ENCODE data around the gene EWSR1.
A peak's percentile ranks its signal among the peaks of the same experiment; 100 is the strongest.
"Not testable (repeated sequence)": the region's sequence is repeated elsewhere in the genome, so short reads cannot be mapped to it uniquely, and the experiment has no call there.

Gene EWSR1, protein sequence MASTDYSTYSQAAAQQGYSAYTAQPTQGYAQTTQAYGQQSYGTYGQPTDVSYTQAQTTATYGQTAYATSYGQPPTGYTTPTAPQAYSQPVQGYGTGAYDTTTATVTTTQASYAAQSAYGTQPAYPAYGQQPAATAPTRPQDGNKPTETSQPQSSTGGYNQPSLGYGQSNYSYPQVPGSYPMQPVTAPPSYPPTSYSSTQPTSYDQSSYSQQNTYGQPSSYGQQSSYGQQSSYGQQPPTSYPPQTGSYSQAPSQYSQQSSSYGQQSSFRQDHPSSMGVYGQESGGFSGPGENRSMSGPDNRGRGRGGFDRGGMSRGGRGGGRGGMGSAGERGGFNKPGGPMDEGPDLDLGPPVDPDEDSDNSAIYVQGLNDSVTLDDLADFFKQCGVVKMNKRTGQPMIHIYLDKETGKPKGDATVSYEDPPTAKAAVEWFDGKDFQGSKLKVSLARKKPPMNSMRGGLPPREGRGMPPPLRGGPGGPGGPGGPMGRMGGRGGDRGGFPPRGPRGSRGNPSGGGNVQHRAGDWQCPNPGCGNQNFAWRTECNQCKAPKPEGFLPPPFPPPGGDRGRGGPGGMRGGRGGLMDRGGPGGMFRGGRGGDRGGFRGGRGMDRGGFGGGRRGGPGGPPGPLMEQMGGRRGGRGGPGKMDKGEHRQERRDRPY

DNA sequence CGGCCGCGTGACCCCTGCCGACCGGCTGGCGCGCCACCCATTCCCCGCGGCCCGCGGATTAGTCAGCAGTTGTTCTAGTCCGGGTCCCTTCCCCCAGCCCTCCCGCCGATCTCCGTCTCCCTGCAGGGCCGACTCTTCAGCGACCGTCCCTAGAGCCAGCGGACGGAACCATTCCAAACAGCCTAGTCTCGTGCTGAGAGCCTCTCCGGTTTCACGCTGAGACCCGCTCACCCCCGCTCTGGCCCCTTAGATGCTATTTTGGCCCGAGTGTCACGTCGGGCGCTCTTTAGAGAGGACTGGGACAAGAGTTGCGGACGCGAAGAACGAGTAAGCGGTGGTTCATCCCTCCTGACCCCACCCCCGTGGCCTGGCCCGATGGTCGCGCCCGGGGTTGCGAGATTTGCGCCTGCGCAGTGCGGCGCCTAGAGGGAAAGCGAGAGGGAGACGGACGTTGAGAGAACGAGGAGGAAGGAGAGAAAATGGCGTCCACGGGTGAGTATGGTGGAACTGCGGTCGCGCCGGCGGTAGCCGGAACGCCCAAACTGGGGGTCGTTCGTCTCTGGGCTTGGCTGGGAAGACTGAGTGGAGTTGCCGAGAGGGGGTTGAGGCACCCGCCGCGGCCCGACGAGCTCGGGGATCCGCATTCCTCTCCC, at the start of gene EWSR1, which contains the start of gene RHBDD3:
EWSR1 (plus strand) TSS at position 411 of the 653 bp plus-strand sequence; CDS start at position 480, 69 bp downstream.
RHBDD3 (minus strand) TSS at position 124 of the 653 bp plus-strand sequence. CDS start 2,355 bp downstream, outside the sequence.
- peak; percentile 94 to 95 for DNase-seq (ENCODE audit: low read depth in 1 of 2, low spot score in 1 of 2)

DNA sequence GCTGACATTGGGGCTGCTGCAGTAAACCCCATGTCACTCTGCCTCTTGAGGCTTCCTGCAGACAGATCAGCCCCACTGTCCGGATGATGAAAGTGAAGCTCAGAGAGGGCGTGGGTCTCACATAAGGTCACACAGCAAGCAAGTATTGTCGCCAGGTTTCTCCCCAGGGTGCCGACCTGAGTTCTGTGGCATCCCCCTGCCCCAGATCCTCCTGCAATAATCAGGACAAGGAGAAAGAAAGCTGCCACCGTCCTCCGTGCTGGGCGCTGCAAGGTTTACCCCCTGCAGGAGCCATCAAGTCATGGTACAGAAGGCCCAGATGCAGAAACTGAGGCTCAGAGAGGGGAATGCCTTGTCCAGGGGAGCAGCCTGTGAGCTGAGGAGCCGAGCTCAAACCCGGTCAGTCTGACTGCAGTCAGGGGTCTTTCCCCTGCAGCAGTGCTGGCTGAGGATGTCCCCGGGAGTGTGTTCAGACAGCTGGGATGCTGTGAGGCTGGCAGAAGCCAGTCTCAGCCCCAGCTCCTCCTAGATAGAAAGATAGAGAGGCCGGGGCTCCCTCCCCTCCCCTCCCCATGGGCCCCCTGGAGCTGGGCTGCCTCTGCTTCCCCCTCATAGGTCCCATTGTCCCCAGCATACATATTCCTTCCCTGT, 49.2 kb upstream of the EWSR1 start:
- DNase-seq (ENCODE audit: low read depth in 1 of 2, low spot score in 1 of 2) = no peak

DNA sequence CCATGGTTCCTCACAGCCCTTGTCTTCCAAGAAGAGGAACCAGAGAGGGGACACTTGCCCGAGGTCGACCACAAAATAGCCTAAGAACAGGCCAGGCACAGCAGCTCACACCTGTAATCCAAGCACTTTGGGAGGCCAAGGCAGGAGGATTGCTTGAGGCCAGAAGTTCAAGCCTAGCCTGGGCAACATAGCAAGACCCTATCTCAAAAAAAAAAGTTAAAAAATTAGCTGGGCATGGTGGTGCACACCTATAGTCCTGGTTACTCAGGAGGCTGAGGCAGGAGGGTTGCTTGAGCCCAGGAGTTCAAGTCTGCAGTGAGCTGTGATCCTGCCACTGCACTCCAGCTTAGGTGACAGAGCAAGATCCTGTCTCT, 48.7 kb upstream of the EWSR1 start:
- not testable (repeated sequence) for DNase-seq (ENCODE audit: low read depth in 1 of 2, low spot score in 1 of 2)

DNA sequence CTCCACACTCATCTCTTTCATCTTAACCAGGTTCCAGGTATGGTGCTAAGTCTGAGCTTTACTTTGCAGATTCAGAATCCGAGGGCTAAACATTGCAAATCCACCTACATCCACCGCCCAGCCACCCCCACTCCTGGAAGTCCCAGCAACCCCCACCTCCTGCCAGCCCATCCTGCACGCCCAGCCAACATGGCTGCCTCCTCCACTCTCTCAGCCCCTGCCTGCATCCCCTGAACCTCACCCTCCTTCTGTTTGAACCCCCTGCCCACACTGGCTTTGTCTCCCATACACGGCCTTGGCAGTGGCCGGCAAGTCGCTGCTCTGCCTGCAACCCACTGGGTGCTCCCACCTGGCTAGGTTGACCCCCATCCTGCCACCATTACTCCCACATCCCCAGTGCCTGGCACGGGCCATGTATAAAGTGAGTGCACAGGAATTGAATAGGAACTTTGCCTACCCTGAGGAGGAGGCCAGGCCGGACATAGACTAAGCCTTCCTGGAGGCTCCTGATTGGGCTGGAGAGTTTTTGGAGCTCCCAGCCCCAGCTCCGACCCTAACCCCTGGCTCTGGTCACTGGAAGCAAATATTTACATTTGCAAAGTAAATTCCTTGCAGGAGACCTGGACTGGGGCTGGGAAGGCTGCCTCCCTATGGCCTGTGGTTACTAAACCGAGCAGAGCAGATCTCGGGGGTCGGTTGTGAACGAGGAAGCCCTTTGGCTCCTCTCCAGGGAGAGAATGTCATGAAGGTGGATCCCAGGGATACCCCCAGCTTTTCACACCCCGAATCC, 48.0 kb upstream of the EWSR1 start:
- DNase-seq (ENCODE audit: low read depth in 1 of 2, low spot score in 1 of 2) = no peak

DNA sequence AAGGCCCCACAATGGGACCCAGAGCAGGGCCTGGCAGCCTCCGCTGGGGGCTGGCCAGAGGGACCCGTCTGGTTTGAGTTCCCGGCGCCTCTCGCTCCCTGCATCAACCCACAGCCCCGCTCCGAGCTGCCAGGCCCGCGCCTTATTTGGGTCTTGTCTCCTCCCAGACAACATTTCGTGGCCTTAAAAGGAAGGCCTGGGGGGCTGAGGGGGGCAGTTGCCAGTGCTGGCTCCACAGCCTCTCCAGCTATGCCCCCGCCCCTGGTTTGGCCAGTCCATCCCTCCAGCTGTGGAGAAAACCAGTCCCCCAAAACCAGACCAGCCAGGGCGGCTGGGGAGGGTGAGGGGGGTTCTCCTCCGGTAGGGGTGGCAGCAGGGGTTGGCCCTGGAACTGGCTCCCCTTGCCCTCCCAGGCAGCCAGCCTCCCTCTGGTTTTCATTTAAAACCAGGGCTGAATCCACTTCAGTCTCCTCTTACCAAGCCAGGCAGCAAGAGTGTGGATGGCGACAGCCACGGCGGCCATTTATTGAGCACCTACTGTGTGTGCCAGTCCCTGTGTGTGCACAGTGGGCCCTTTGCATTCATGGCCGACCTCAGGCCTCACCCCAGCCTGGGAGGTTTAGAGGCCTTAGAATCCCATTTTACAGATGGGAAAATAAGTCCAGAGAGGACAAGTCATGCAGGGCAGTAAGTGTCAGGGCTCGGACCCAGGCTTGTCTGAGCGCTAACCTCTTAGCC, 43.8 kb upstream of the EWSR1 start:
- DNase-seq (ENCODE audit: low read depth in 1 of 2, low spot score in 1 of 2) = no peak

DNA sequence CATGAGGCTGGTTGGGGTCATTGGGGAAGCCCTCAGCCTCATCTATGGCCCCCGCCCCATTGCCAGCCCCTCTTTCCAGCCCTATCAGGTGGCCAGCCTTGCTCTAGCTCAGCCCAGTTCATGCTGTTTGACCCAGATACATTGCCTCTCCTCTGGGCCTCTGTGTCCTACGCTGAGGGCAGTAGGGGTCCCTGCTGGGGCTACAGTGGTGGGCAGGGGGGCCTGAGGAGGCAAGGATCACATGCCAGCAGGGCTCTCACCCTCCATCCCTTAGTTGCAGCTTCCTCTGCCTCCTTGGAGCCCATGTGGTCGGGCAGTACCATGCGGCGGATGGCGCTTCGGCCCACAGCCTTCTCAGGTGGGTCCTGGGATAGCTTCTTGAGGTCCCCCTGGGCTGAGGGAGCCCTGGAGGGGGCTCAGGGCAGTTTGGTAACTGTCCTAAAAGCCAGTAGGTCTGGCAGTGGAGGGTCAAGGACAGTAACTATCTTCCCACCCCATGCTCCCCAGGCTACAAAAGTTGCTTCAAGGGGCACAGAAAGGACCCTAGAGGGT, 43.1 kb upstream of the EWSR1 start:
- DNase-seq (ENCODE audit: low read depth in 1 of 2, low spot score in 1 of 2) = no peak

DNA sequence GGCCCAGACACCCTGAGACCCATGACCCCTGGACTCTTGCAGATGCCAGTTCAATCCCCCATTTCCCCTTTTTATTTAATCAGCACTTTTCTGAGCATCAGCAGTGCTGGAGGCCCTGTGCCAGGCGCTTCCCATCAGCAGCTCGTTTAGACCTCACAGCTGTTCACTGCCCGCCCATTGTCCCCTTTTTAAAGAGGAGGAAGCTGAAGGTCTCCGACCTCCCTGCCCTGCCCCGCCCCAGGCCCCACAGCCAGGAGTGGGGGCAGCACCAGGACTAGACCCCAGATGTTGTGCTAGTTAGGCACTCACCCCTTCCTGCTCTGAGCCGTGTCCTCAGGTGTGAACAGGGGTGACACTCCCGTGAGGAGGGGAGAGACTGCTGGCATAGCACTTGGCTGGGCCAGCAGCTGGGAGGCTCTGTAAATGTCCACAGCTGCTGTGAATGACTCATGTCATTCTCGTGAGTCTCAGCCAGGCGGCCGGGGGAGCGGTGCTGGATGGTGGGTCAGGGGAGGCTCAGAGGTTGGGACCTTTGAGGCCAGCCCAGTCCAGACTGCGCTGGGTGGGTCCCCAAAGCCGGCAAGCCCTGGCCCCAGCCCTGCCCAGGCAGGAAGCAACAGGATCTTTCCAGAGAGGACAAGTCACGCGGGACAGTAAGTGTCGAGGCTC, 42.5 kb upstream of the EWSR1 start:
- no peak for DNase-seq (ENCODE audit: low read depth in 1 of 2, low spot score in 1 of 2)

DNA sequence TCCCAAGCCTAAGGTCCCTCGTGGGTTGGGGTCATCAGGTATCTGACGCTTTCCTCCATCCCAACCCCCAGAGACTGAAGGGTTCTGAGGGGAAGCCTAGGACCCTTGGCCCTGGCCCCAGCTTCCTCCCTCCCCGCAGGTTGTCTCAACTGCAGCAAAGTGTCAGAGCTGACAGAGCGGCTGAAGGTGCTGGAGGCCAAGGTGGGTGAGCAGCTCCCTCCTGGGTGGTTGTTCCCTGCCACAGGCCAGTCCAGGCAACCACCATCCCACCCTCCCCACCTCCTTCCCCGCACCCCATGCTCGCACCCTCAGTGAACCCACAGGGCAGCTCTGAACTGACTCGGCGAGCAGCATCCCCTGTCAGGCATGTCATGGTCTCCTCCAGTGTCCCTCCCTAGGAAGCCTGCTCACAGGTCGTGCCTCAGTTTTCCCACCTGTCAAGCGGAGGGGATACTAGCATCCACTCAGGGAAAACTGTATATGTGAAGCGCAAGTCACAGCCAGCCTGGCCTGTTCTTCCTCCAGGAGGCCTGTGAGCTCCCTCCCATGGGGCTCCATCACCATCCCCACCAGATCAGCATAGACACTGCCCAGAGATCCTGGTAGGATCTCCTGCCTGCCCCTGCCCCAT, 41.6 kb upstream of the EWSR1 start:
- DNase-seq (ENCODE audit: low read depth in 1 of 2, low spot score in 1 of 2) = no peak

DNA sequence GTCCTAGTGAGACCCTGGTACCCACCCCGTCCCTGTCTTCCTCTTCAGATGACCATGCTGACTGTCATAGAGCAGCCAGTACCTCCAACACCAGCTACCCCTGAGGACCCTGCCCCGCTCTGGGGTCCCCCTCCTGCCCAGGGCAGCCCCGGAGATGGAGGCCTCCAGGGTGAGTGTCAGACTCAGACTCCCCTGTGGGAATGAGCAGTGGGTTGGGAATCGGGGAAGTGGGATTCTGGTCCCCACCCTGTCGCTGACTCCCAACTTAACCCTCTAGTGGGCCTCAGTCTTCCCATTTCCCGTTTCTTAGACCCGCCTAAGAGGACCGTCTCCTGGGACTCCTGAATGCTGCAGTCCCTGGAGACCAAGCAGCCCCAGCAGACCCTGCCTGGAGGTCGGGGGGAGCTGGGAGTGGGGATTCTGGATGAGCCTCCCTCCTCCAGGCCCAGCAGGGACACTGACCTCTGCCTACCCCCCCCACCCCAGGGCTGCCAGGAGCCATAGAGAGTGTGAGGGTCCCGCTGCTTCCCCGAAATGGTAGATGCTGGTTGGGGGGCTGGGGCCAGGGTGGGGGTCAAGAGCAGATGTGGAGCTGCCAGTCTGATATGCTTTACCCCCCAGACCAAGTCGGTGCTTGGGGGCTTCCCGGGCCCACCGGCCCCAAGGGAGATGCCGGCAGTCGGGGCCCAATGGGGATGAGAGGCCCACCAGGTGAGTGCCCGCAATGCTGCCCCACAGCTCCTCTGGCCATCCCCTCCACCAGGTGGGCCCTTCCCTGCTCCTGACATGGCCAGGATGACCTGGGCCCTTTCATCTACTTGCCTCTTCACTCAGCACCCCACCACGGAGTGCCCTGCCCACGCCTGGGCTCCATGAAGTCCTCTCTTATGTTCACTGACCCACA, 36.8 kb upstream of the EWSR1 start:
- no peak for DNase-seq (ENCODE audit: low read depth in 1 of 2, low spot score in 1 of 2)

DNA sequence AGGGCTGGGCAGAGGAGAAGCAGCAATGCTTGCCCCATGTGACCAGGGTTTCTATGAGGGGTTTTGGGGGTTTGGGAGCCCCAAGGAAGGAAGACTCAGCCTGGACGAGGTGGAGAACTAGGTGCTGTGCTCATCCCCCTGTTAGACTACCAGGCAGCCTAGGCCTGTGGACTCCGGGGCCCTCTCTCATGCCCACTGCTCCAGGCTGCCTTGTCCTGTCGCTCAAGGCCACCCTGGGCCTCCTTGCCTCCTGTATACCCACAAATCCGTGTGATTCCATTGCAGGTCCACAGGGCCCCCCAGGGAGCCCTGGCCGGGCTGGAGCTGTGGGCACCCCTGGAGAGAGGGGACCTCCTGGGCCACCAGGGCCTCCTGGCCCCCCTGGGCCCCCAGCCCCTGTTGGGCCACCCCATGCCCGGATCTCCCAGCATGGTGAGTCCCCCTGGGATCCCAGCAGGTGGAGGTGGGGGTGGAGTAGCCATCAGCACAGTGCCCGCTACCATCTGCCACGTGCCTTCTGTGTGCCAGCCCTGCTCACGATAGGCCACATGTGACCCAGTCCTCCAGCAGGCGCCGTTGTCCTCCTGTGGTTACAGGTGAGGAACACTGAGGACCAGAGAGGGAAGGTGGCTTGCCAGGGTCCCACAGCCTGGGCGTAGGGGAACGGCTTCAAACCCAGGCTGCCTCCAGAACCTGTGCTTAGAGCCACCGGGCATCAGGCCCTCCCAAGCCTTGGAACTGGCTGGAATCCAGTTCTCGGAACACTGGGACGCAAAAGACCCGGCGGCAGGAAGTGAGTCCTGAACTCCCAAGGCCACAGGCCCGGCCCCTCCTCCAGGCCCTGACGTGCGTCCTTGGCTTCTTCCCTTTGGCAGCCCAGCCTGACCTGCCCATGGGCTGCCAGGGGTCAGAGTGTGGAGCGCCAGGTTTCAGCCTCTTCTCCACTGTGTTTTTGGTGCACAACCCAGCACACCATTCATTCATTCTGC, 35.8 kb upstream of the EWSR1 start:
- no peak for DNase-seq (ENCODE audit: low read depth in 1 of 2, low spot score in 1 of 2)

DNA sequence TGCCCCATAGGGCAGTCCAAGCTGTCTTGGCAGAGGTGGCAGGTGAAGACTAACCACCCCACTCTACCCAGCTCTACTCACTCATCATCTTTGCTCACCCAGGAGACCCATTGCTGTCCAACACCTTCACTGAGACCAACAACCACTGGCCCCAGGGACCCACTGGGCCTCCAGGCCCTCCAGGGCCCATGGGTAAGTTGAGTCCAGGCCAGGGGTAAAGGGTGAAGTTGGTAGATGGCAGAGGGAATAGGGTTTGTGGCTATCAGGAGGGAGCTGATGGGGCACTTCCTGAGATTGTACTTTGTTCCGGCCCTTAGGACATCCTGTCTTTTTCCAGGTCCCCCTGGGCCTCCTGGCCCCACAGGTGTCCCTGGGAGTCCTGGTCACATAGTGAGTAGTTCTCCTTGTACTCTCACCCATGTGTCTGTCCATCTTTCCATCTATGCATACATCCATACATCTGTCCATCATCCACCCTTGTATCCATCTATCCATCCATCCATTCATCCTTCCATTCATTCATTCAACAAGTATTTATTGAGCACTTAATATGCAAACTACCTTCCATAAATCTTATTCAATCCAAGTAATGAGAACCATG, 34.7 kb upstream of the EWSR1 start:
- DNase-seq (ENCODE audit: low read depth in 1 of 2, low spot score in 1 of 2) = no peak

DNA sequence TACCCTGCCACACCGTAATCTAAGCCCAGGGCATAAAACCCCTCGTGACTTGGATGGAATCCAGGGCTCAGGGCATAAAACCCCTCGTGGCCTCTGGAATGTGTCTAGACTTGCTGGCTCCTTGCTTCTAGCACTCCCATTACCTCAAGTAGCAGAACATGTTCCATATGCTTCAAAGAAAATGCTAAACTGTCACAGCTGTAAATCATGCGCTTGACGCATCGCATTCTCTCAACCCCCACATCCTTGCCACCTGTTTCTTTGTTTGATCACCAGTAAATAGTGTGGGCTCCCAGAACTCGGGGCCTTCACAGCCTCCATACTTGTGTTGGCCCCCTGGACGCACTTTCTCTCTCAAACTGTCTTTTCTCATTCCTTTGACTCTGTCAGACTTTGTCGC, 27.6 kb upstream of the EWSR1 start:
- DNase-seq (ENCODE audit: low read depth in 1 of 2, low spot score in 1 of 2) = not testable (repeated sequence)

DNA sequence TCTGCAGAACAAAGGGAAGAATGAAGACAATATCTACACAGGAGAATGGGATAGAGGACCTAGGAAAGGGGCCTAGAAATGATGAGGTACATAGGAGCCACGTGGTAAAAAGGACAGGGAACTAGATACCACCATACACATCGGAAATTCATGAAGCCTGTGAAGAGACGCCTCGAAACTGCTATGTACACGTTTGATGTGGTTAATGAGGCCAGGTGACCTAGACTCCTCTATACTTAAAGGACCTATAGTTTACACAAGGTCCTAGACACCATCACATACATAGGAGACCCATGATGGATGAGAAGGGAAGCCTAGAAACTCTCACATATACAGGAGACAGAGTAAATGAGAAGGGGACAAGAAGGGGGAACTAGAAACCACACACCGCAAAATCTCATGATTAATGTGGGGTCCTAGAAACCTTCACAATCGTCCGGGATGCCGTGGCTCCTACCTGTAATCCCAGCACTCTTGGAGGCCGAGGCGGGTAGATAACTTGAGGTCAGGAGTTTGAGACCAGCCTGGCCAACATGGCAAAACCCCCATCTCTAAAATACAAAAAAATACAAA, 24.1 kb upstream of the EWSR1 start:
- no peak for DNase-seq (ENCODE audit: low read depth in 1 of 2, low spot score in 1 of 2)

DNA sequence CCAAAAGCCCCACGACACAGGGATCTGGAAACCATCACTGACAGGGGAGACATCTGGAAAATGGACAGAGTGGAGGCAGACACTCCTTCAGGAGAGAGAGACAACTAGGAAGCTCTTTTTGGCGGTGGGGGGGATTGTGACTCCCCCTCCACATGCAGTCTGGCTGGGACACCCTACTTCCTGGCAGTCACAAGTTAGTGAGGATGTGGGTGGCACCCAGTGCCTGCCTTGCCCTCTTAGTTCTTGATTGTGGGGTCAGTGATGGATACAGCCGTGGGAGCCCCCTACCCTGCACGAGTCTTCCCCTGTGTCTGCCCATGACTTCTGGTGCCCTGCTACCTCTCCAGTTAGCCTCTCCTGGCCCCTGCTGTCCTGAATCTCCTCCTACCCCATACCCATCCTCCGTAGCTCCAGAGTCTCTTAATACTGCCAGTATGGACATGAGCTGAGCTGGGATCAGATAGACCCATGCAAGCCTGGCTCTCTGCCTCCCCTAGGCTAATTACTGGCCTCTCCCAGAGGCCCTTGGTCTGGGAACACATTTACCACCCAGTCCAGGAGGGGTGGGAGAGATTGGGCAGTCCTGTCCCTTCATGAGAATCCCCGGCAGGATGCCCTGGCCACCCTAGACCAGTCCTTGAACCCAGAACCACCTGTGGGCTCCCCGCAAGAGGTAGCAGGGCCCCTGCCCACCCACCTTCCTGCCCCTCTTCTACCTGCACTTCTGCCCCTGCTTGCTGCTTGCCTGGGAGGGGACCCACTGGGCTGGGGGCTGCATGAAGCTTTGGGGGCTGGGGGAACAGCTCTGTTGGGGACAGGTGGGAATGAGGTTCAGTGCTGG, 23.1 kb upstream of the EWSR1 start:
- no peak for DNase-seq (ENCODE audit: low read depth in 1 of 2, low spot score in 1 of 2)
